Activated naive CD8-positive, alpha-beta T cell treated with anti-CD3 and anti-CD28 coated beads for 36 hours (primary cell): ENCODE results near the gene THAP10. TPM values are rescaled to one million over a fixed set of nuclear protein-coding genes. Genes with fewer than 3 reads are reported as not detected.
"Not testable (repeated sequence)": the region's sequence is repeated elsewhere in the genome, so short reads cannot be mapped to it uniquely, and the experiment has no call there.

Experiments used
- DNase-seq: peaks from one replicate; pipeline ENCODE4 v3.0.0; 2021
- H3K27ac Mint-ChIP-seq: one replicate; pipeline ENCODE4 v1.8.0; 2022; ENCODE audit warnings: mild to moderate bottlenecking, moderate library complexity, mixed read lengths
- H3K27me3 Mint-ChIP-seq: one replicate; pipeline ENCODE4 v1.8.0; 2022; ENCODE audit warnings: mild to moderate bottlenecking, mixed read lengths
- H3K36me3 Mint-ChIP-seq: one replicate; pipeline ENCODE4 v1.8.0; 2021; ENCODE audit warnings: mild to moderate bottlenecking, mixed read lengths
- H3K4me1 Mint-ChIP-seq: one replicate; pipeline ENCODE4 v1.8.0; 2021; ENCODE audit warnings: mixed read lengths
- H3K4me3 Mint-ChIP-seq: one replicate; pipeline ENCODE4 v1.8.0; 2022; ENCODE audit warnings: mild to moderate bottlenecking, moderate library complexity, mixed read lengths
- H3K9me3 Mint-ChIP-seq: one replicate; pipeline ENCODE4 v1.8.0; 2022; ENCODE audit warnings: mixed read lengths
- total RNA-seq, 2 experiments: library from RNA; stranded (reverse); gene quantifications; one replicate each; pipeline ENCODE4 v1.2.3, GENCODE V29; 2021

THAP10 gene
- under 1 TPM; 0.22 to 0.43 TPM for total RNA-seq

- H3K4me3 Mint-ChIP-seq = peak within 1 kb of the TSS; percentile 87
- peak within 1 kb of the TSS; percentile 76 for H3K27ac Mint-ChIP-seq
- H3K9me3 Mint-ChIP-seq = peaks cover 3% of the 10 kb centered on the region
- H3K36me3 Mint-ChIP-seq = peaks cover 5% of the 10 kb centered on the region
- DNase-seq = peak; percentile 53
- peaks cover 75% of the 10 kb centered on the region for H3K27me3 Mint-ChIP-seq
- H3K4me1 Mint-ChIP-seq = peaks cover 12% of the 10 kb centered on the region
These were observed at the start of gene THAP10, which contains the start of gene LRRC49 for GRCh38 chr15:70892002-70892911. TSS of gene THAP10 (minus strand) at chr15:70892433. CDS start at chr15:70892272, 161 bp downstream. TSS of gene LRRC49 (plus strand) at chr15:70892826. CDS start at chr15:70892895, 69 bp downstream.

GRCh38 chr15:70936326-70936725, 44.1 kb upstream of the THAP10 start:
- DNase-seq = no peak
- Mint-ChIP-seq H3K4me3 (no peak overlapping the region), H3K4me1 (no peaks in the 10 kb centered on the region), H3K27ac (no peak overlapping the region), H3K27me3 (peaks cover 10% of the 10 kb centered on the region), H3K9me3 (no peaks in the 10 kb centered on the region), H3K36me3 (no peaks in the 10 kb centered on the region)

DNA sequence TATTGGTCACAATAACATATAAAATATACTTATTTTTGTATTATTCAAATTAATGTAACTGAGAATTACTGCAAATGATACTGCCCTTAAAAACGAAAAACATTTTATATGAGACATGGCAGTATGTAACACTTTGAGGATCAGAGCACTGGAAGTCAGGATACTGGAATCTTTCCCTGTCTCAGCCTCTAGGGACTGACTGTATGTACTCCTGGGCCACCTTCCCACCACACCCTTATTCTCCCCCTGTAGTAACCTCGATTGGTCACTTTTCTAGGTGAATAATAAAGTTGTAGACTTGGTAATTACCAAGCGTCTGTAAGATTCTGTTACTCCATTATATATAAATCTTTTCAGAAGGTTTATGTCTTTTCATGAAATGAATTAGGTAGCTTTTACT, 43.4 kb upstream of the THAP10 start:
- no peaks in the 10 kb centered on the region for H3K9me3 Mint-ChIP-seq
- no peak overlapping the region for H3K4me3 Mint-ChIP-seq
- no peaks in the 10 kb centered on the region for H3K36me3 Mint-ChIP-seq
- no peak overlapping the region for H3K27ac Mint-ChIP-seq
- H3K27me3 Mint-ChIP-seq = peaks cover 10% of the 10 kb centered on the region
- DNase-seq = no peak
- H3K4me1 Mint-ChIP-seq = no peaks in the 10 kb centered on the region

- Mint-ChIP-seq H3K4me3 (no peak overlapping the region), H3K27ac (no peak overlapping the region), H3K27me3 (peaks cover 18% of the 10 kb centered on the region), H3K9me3 (no peaks in the 10 kb centered on the region), H3K4me1 (no peaks in the 10 kb centered on the region), H3K36me3 (no peaks in the 10 kb centered on the region)
- DNase-seq = no peak
These were observed 41.2 kb upstream of the THAP10 start for GRCh38 chr15:70933411-70933810.

GRCh38 chr15:70932397-70932796, 40.2 kb upstream of the THAP10 start:
- Mint-ChIP-seq H3K27ac (no peak overlapping the region), H3K9me3 (no peaks in the 10 kb centered on the region), H3K4me1 (no peaks in the 10 kb centered on the region), H3K27me3 (peaks cover 20% of the 10 kb centered on the region), H3K36me3 (no peaks in the 10 kb centered on the region), H3K4me3 (no peak overlapping the region)
- no peak for DNase-seq

GRCh38 chr15:70931821-70932220, 39.6 kb upstream of the THAP10 start:
- Mint-ChIP-seq H3K27ac (no peak overlapping the region), H3K27me3 (peaks cover 24% of the 10 kb centered on the region), H3K9me3 (no peaks in the 10 kb centered on the region), H3K36me3 (no peaks in the 10 kb centered on the region), H3K4me1 (no peaks in the 10 kb centered on the region), H3K4me3 (no peak overlapping the region)
- no peak for DNase-seq

- H3K27ac Mint-ChIP-seq, H3K4me1 Mint-ChIP-seq, H3K36me3 Mint-ChIP-seq, H3K4me3 Mint-ChIP-seq, H3K9me3 Mint-ChIP-seq, DNase-seq: not testable (repeated sequence)
- peaks cover 37% of the 10 kb centered on the region for H3K27me3 Mint-ChIP-seq
These were observed 34.7 kb upstream of the THAP10 start for GRCh38 chr15:70926914-70927313.

DNA sequence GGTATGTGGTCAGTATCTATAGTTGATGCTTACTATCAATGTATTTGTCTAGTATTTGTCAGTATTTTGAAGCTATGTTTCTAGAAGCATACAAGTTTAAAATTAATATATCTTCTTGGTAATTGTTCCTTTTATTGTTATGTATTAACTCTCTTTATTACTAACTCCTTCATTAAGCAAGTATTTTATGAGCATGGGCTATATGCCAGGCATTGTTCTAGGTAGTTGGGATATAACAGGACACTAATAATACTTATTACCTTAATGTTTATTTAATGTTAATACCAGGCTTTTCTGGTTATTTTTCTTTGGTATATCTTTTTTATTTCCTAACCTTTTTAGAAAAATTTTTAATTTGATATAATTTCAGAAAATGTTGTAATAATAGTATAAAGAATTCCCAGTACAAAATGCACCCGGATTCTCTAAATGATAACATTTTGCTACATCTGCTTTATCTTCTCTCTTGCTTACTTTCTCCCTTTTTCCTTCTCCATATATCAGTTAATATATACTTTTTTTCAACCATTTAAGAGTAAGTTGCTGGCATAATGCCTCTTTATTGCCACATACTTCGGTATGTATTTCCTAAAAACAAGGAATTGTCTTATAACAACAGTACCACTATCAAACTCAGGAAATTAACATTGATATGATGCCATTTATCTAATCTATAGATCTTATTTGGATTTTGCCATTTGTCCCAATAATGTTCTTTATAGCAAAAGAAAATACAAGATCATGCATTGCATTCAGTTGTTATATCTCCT, 31.3 kb upstream of the THAP10 start:
- Mint-ChIP-seq H3K4me3 (no peak overlapping the region), H3K36me3 (no peaks in the 10 kb centered on the region), H3K9me3 (peaks cover 3% of the 10 kb centered on the region), H3K4me1 (peaks cover 6% of the 10 kb centered on the region), H3K27ac (no peak overlapping the region), H3K27me3 (peaks cover 41% of the 10 kb centered on the region)
- DNase-seq = no peak

- Mint-ChIP-seq H3K4me1 (peaks cover 6% of the 10 kb centered on the region), H3K9me3 (peaks cover 3% of the 10 kb centered on the region), H3K27ac (no peak overlapping the region), H3K4me3 (no peak overlapping the region), H3K36me3 (no peaks in the 10 kb centered on the region), H3K27me3 (peaks cover 35% of the 10 kb centered on the region)
- DNase-seq = no peak
These were observed 29.9 kb upstream of the THAP10 start for GRCh38 chr15:70922119-70922518.

DNA sequence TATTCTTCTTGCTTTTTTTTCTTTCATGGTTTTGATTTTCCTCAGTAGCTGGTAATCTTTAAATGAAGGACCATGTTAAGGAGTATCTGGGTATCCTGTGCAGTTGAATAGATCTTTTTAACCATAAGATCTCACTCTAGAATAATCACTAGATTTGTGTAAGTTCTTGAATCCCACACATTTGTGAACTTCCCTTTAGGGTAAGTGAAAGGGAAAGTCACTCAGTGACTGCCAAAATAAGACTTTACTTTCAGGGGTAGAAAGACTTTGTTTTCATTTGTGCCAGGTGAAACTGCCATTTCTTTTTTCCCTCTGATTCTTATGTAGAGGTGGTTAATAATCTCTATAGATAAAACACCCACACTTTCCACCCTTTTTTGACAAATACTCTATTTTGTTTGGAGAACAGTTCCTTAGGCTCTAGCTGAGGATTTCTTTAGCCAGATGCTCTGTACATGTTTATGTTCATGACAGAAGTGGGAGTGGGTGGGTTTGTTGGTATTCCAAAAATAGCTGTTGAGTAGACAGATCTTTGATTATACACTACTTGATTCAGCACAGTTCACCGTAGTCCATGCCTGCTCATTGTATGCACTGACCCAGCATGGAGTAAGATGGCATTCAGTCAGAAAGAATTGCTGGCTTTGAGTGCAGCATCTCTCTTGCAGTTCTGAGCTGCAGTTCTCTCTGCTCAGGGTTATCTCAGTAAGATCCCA, 28.9 kb upstream of the THAP10 start:
- Mint-ChIP-seq H3K27ac (no peak overlapping the region), H3K27me3 (peaks cover 28% of the 10 kb centered on the region), H3K9me3 (peaks cover 3% of the 10 kb centered on the region), H3K36me3 (no peaks in the 10 kb centered on the region), H3K4me1 (peaks cover 6% of the 10 kb centered on the region), H3K4me3 (no peak overlapping the region)
- no peak for DNase-seq

- peaks cover 22% of the 10 kb centered on the region for H3K27me3 Mint-ChIP-seq
- H3K4me1 Mint-ChIP-seq = peaks cover 6% of the 10 kb centered on the region
- no peak overlapping the region for H3K27ac Mint-ChIP-seq
- no peaks in the 10 kb centered on the region for H3K36me3 Mint-ChIP-seq
- H3K4me3 Mint-ChIP-seq = no peak overlapping the region
- DNase-seq = no peak
- peaks cover 3% of the 10 kb centered on the region for H3K9me3 Mint-ChIP-seq
These were observed 25.7 kb upstream of the THAP10 start for GRCh38 chr15:70917955-70918354.

GRCh38 chr15:70916531-70916930, 24.3 kb upstream of the THAP10 start:
- H3K4me3 Mint-ChIP-seq = no peak overlapping the region
- H3K27ac Mint-ChIP-seq = no peak overlapping the region
- H3K36me3 Mint-ChIP-seq = no peaks in the 10 kb centered on the region
- peaks cover 6% of the 10 kb centered on the region for H3K4me1 Mint-ChIP-seq
- H3K27me3 Mint-ChIP-seq = peaks cover 16% of the 10 kb centered on the region
- no peak for DNase-seq
- no peaks in the 10 kb centered on the region for H3K9me3 Mint-ChIP-seq

GRCh38 chr15:70912187-70912586, 20.0 kb upstream of the THAP10 start:
- no peak overlapping the region for H3K27ac Mint-ChIP-seq
- DNase-seq = no peak
- peaks cover 5% of the 10 kb centered on the region for H3K27me3 Mint-ChIP-seq
- H3K4me3 Mint-ChIP-seq = no peak overlapping the region
- H3K36me3 Mint-ChIP-seq = peaks cover 6% of the 10 kb centered on the region
- H3K9me3 Mint-ChIP-seq = peaks cover 10% of the 10 kb centered on the region
- no peaks in the 10 kb centered on the region for H3K4me1 Mint-ChIP-seq

- H3K4me3 Mint-ChIP-seq = no peak overlapping the region
- no peak for DNase-seq
- peaks cover 15% of the 10 kb centered on the region for H3K9me3 Mint-ChIP-seq
- H3K27ac Mint-ChIP-seq = no peak overlapping the region
- no peaks in the 10 kb centered on the region for H3K4me1 Mint-ChIP-seq
- peaks cover 6% of the 10 kb centered on the region for H3K36me3 Mint-ChIP-seq
- H3K27me3 Mint-ChIP-seq = peaks cover 13% of the 10 kb centered on the region
These were observed 18.7 kb upstream of the THAP10 start for GRCh38 chr15:70910958-70911357.
